Dermis microvascular lymphatic vessel endothelial cell (primary cell): ENCODE data around the gene FOSB. TPM values are rescaled to one million over a fixed set of nuclear protein-coding genes. Genes with fewer than 3 reads are reported as not detected.
A peak's percentile ranks its signal among the peaks of the same experiment; 100 is the strongest.
"Not testable (repeated sequence)": the region's sequence is repeated elsewhere in the genome, so short reads cannot be mapped to it uniquely, and the experiment has no call there.

ENCODE experiments used
- DNase-seq, 2 donors: peaks; one replicate each; pipeline versions ENCODE4 v3.0.0 to v3.0.0-alpha.2; 2010; ENCODE audit warnings: low read depth in 2 of 2
- total RNA-seq: library from RNA; depleted of rRNA; stranded (reverse); fragments of >200 nt; gene quantifications from 2 replicates; pipeline ENCODE4 v1.2.1, GENCODE V29; 2014

The FOSB gene
- total RNA-seq, 1 donor from 2014 or later: 1.3 TPM

DNA sequence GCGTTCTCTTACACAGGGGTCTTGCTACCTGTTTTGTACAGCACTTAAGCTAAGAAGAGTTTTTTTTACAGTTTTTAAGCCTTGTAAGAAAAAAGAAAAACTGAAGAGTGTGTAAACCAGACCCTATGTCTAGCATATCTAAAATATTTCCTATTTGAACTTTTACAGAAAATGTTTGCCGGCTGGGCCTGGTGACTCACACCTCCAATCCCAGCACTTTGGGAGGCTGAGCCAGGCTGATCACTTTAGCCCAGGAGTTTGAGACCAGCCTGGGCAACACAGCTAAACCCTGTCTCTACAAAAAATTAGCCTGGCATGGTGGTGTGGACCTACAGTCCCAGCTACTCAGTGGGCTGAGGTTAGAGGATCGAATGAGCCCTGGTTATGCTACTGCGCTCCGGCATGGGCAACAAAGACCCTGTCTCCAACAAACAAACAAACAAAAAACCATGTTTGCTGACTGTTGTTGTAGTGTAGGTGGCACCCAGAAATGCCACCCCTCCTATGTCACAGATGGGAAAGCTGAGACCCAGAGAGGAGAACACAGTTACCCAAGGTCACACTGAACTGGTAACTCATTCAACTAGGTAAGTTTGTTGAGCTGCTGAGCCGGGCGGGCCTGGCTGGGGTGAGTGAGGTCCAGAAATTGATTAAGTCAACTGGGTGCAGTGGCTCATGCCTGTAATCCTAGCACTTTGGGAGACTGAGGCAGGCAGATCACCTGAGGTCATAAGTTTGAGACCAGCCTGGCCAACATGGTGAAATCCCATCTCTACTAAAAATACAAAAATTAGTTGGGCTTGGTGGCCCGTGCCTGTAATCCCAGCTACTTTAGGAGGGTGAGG is 37.6 kb downstream of the FOSB start:
- no peak for DNase-seq

DNA sequence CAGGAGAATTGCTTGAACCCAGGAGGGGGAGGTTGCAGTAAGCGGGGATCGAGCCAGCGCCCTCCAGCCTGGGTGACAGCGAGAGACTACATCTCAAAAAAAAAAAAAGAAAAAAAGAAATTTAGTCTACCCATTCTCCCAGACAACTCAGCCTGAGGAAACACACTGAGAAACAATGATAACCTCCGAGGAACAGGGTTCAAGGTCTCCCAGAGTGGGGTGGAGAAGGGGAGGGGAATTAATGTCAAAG is 38.1 kb downstream of the FOSB start:
- DNase-seq: no peak

- DNase-seq: peak in 1 of 2 donors; percentile 88
Measured at GRCh38 chr19:45506246-45506988, 38.6 kb downstream of the FOSB start.

- DNase-seq: peak in 1 of 2 donors; percentile 77
Measured at GRCh38 chr19:45506989-45507871, 39.4 kb downstream of the FOSB start, which contains the start of gene VASP. Gene VASP, plus strand, starts transcription at chr19:45507479. Its CDS starts 293 bp downstream, at chr19:45507772.

DNA sequence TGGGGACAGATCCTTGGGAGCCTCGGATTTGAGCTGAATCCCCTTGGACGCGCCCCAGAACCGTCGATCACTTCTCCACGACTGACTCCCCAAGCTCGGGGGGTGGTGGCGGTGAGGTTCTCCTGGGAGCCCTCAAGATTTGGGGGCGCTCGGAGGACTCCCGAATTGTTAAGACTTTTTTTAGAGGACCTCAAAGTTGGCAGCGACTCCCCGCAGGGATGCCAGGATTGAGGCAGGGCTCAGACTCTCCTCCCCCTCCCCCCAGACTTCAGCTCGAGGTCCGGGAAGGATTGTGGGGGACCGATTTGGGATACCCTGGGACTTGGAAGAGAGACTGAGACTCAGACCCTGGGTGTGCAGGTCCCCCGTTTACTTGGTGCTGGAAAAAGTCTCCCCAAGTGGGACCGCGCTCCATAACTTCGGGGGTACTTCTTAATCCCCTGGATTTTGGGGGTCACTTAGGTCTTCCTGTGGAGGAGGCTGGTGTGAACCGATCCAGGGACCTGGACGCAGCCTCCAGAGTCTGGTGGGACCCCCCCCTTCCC is 40.1 kb downstream of the FOSB start:
- peak in 1 of 2 donors; percentile 18 for DNase-seq

- peak in 1 of 2 donors; percentile 46 for DNase-seq
Measured at GRCh38 chr19:45508417-45508860, 40.6 kb downstream of the FOSB start.

DNA sequence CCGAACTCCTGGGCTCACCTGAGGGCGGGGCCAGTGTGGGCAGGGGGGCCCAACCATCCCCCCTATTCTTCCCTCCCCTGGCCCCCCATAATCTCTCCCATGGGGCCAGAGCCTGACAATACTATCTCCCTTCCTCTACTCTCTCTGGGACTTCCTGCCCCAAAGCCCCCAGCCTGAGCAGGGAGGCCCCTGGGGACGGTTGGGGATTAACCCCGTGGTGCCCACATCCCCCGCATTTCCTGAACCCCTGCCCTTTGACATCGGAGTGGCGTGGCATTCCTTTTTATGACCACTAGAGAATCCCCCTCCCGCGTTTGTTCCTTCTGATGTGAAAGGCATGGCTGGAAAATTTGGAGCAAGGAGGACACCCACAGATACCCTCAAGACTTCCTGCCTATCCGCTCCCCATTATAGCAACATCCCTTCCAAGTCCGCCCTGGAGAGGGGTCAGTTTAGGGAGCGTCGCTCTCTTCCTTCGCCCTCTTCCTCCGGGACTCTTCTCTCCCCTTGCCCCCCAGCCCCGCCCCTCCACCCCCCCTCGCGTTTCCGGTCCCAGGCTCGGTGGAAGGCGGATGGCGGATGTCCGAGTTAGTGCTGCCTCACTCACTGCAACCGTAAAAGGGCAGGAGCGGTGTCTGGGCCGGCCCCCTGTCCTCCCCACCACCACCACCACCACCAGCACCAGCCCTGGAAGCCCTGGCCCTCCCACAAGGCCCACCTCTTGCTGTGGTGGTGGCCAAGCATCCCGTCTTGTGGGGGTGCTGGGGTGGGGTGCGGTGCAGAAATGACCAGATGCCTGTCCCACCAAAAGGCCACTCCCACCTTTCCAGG is 41.3 kb downstream of the FOSB start:
- DNase-seq: peak in 1 of 2 donors; percentile 58

GRCh38 chr19:45509692-45510015 is 41.9 kb downstream of the FOSB start:
- DNase-seq: no peak

- not testable (repeated sequence) for DNase-seq
Measured at GRCh38 chr19:45510352-45510751, 42.6 kb downstream of the FOSB start.

DNA sequence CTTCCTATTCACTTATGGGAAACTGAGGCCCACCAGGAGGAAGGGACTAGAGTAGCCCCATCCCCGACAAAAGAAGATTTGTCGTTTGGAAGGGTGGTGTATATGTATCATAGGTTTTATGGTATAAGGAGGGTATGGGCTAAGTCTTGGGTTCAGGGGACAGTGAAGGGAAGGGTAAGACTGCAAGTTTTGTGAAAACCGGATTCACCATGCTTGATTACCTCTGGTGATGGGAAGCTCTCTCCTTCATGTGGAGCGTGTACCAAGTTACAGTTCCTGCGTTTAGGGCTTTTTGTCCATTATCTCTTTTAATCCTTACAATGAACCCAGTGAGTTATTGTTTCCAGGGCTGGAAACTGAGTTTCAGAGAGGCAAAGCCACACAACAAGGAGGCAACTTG is 43.3 kb downstream of the FOSB start:
- no peak for DNase-seq

DNA sequence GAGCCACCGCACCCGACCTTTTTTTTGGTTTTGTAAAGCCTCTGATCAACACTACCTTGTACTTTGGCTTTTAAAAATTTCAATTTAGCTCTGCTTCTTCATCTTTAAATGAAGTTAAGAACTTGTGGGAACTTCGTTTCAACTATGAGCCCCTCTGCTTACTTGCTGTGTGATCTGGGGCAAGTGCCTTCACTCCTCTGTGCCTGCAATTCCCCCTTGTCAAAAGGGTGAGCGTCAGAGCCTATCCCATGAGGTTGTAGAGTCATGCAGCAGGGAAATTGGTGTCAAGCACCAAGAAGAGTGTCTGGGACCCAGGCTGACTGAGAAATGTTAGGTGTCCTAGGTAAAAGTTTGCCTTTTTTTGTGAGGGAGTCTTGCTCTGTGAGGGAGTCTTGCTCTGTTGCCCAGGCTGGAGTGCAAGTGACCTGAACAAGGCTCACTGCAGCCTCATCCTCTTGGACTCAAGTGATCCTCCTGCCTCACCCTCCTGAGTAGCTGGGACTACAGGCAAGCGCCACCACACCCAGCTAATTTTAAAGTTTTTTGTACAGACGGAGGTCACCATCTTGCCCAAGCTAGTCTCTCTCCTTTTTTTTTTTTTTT is 45.2 kb downstream of the FOSB start:
- DNase-seq: no peak

DNA sequence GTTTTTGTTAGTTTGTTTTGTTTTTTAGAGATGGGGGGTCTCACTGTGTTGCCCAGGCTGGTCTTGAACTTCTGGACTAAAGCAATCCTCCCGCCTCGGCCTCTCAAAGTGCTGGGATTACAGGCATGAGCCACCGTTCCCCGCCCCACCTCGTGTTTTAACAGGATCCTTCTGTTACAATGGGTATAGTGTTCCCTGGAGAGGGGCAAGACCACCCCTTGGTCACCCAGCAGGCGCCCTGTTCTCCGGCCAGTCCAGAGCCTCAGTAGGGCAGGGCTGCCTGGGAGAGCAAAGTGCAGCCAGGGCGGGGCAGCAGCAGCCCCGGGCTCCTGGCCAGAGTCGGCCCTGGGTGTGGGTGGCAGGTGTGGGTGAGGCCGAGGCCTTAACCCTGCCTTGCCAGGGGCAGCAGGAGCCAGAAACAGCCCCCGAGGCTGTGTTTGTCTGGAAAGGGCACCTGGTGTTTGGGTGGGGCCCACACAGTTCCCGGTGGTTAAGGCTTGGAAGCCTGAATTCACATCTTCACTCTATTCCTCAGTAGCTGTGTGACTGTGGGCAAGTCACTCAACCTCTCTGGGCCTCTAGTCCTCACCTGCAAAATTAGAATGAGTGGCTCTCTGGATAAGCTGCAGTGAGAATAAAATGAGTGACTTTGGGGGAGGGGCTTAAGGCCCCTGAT is 46.7 kb downstream of the FOSB start:
- no peak for DNase-seq

DNA sequence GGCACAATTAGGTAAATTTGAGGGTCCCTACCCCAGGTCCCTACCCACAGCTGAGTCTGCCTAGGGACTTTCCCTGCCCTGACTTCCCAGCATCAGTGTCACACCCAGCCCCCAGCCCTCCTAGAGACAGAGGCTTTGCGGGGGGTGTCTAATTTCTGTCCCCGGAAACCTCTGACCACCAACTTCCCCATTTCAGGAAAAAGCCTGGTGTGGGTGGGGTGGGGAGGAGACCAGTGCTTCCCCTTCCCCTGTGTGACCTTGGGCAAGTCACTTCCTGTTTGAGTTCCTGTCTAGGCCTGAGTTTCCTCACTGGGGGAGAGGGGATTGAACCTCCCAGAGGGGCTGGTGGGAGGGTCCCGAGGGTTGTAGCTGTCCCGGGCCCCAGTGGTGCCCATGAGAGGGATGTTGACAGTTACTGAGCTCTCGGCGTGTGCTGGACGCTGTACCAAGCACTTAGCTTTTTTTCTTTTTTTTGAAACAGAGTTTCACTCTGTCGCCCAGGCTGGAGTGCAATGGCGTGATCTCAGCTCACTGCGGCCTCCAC is 47.4 kb downstream of the FOSB start:
- DNase-seq: peak in 1 of 2 donors; percentile 16

DNA sequence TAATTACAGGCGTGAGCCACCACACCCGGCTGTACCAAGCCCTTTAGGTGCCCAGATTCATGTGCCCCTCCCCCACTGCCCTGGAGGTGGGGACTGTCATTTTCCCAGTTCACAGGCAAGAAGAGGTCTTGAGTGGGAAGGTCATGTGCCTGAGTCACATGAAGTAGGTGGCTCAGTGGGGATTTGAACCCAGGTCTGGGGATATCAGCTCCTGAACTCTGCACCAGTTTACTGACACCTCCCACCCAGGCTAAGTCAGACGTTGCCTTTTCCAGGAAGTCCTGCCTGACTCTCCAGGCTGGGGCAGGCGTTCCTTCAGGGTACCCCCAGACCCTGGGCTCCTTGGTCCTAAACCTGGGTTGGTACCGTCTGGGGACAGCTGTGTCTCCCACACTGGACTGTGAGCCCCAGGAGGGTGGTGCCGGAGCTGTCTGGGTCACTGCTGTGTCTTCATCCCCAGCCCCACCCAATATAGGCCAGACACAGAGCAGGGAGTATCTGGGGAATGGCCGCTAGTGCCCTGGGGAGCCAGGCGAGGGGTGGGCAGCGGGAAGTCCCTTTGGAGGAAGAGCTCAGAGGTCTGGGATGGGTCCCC is 48.1 kb downstream of the FOSB start:
- no peak for DNase-seq

DNA sequence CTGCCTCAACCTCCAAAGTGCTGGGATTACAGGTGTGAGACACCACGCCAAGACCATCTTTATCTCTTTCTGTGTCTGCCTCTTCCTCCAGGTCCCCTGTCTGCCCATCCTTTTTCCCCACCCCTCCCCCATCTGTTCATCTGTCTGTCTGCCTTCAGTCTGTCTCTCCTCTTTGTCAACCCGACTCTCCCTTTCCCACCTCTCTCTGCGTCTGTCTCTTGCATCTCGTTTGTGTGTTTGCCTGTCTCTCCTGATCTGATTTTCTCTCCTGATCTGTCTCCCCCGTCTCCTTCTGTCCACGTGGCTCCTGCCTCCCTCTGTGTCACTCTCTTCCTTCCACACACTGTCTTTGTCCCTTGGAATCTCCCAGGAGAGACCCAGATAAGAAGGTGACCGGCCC is 49.4 kb downstream of the FOSB start:
- no peak for DNase-seq

DNA sequence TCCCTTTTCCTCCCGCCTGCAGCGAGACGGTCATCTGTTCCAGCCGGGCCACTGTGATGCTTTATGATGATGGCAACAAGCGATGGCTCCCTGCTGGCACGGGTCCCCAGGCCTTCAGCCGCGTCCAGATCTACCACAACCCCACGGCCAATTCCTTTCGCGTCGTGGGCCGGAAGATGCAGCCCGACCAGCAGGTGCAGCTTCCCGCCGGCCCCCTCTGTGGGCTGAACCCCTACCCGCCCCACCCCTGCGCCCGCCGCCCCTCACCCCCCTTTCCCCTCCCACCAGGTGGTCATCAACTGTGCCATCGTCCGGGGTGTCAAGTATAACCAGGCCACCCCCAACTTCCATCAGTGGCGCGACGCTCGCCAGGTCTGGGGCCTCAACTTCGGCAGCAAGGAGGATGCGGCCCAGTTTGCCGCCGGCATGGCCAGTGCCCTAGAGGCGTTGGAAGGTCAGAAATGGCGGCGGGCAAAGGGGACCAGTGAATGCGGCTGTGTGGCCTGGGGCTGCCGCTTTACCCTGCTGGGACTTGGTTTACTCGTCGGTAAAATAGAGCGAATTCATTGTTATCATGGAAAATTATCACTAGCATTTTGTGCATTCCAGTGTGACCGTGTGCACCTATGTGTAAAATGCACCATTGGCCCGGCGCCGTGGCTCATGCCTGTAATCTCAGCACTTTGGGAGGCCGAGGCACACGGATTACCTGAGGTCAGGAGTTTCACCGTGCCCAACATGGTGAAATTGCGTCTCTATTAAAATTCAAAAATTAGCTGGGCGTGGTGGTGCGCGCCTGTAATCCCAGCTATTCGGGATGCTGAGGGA is 50.1 kb downstream of the FOSB start:
- DNase-seq: no peak

DNA sequence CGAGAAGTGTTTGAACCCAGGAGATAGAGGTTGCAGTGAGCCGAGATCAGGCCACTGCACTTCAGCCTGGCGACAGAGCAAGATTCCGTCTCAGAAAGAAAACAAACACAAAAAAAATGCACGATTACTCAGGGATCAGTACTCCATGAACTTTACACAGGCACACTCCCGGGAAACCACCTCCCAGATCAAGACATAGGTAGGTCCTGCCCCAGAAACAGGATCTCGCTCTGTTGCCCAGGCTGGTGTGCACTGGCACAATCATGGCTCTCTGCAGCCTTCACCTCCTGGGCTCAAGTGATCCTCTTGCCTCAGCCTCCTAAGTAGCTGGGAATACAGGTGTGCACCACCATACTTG is 50.7 kb downstream of the FOSB start:
- DNase-seq: no peak
